A673 (cell line): Measurements from ENCODE around the gene RAB11FIP4. TPM values are rescaled to one million over a fixed set of nuclear protein-coding genes. Genes with fewer than 3 reads are reported as not detected.

ENCODE experiments used
- BruUV-seq: library from RNA; stranded (reverse); fragments of 400-500 nt; replicated peaks from 2 replicates; lab custom pipeline; 2021; lab: Mats Ljungman, UMichigan
- CTCF ChIA-PET: fragments of 300-600 bp; sonication (Branson Sonifier 250); formaldehyde crosslinking; loops from one replicate; lab custom pipeline; 2022; ENCODE audit warnings: antibody characterized with exemption; lab: Charles Lee
- POLR2A ChIA-PET: fragments of 300-600 bp; sonication (Branson Sonifier 250); formaldehyde crosslinking; loops from one replicate; lab custom pipeline; 2022; ENCODE audit warnings: antibody characterized with exemption; ENCODE audit not compliant: low non-redundant PET; lab: Charles Lee
- DNase-seq: peaks from one replicate; pipeline ENCODE4 v3.0.0-alpha.2; 2015; ENCODE audit warnings: low spot score
- H3K27ac ChIP-seq: fragments of 200-600 bp; sonication (generic); 2 replicates; pipeline ENCODE4 v1.5.1; 2016; ENCODE audit warnings: mixed run types, low read depth, mild to moderate bottlenecking, mixed read lengths, antibody characterized with exemption, low read length; ENCODE audit not compliant: poor library complexity, severe bottlenecking
- H3K27me3 ChIP-seq: fragments of 200-600 bp; sonication (generic); replicated peaks from 2 replicates; pipeline ENCODE4 v1.6.1; 2017; ENCODE audit warnings: mixed run types, low read depth, mild to moderate bottlenecking, mixed read lengths, antibody characterized with exemption, low read length; ENCODE audit not compliant: insufficient read depth, poor library complexity
- H3K36me3 ChIP-seq: fragments of 200-600 bp; sonication (generic); 2 replicates; pipeline ENCODE4 v1.6.1; 2016; ENCODE audit warnings: mixed run types, mild to moderate bottlenecking, mixed read lengths, antibody characterized with exemption, low read length; ENCODE audit not compliant: insufficient read depth, poor library complexity, severe bottlenecking
- H3K4me1 ChIP-seq: fragments of 200-600 bp; sonication (generic); 2 replicates; pipeline ENCODE4 v1.6.1; 2017; ENCODE audit warnings: mixed run types, mild to moderate bottlenecking, mixed read lengths, antibody characterized with exemption, low read length; ENCODE audit not compliant: insufficient read depth, poor library complexity, severe bottlenecking
- H3K4me3 ChIP-seq: fragments of 200-600 bp; sonication (generic); 2 replicates; pipeline ENCODE4 v1.5.1; 2016; ENCODE audit warnings: low read depth, mixed run types, mild to moderate bottlenecking, mixed read lengths, low read length; ENCODE audit not compliant: poor library complexity, severe bottlenecking
- H3K9me3 ChIP-seq: fragments of 200-600 bp; sonication (generic); 2 replicates; pipeline ENCODE4 v1.6.1; 2016; ENCODE audit warnings: mixed run types, low read depth, mild to moderate bottlenecking, mixed read lengths, antibody characterized with exemption, low read length; ENCODE audit not compliant: poor library complexity, severe bottlenecking
- CTCF ChIP-seq: fragments of 300-800, 200-600 bp; sonication (generic); conservative IDR thresholded peaks from 2 replicates; pipeline ENCODE4 v1.5.1; 2017; ENCODE audit warnings: low read depth, mild to moderate bottlenecking, antibody characterized with exemption, low read length, moderate library complexity, mixed read lengths
- EZH2 ChIP-seq: fragments of 200-600 bp; sonication (generic); IDR thresholded peaks from 2 replicates; pipeline ENCODE4 v1.6.1; 2017; ENCODE audit warnings: borderline replicate concordance, low read depth, mild to moderate bottlenecking, mixed read lengths, antibody characterized with exemption, low read length; ENCODE audit not compliant: poor library complexity, severe bottlenecking
- intact Hi-C: fragments of 100-400 bp; cut with micrococcal nuclease; formaldehyde crosslinking; loops from one replicate; pipeline ENCODE4 v1.10.0; 2022; ENCODE audit not compliant: unreplicated experiment
- total RNA-seq: library from RNA; stranded (reverse); gene quantifications from 2 replicates; pipeline ENCODE4 v1.2.3, GENCODE V29; 2021

RAB11FIP4 gene
- total RNA-seq, 1 experiment from 2014 or later, result 2.4 TPM

GRCh38 chr17:31418773-31419350 lies 27.4 kb downstream of the RAB11FIP4 start:
- CTCF ChIA-PET, result no interaction called here
- Histone ChIP-seq H3K4me1 (no peaks in the 10 kb centered on the region), H3K27me3 (no peaks in the 10 kb centered on the region), H3K36me3 (no peaks in the 10 kb centered on the region), H3K9me3 (no peaks in the 10 kb centered on the region), H3K27ac (no peak overlapping the region), H3K4me3 (no peak overlapping the region)
- no TSS peak for BruUV-seq
- POLR2A ChIA-PET, result no interaction called here
- no peak for TF ChIP-seq CTCF
- no peak for TF ChIP-seq EZH2
- intact Hi-C loops, result no loop called here
- DNase-seq, result no peak

GRCh38 chr17:31422443-31422842 lies 31.0 kb downstream of the RAB11FIP4 start:
- no peaks in the 10 kb centered on the region for H3K36me3 ChIP-seq
- no peak for DNase-seq
- no peaks in the 10 kb centered on the region for H3K9me3 ChIP-seq
- no peak overlapping the region for H3K27ac ChIP-seq
- no peaks in the 10 kb centered on the region for H3K27me3 ChIP-seq
- H3K4me1 ChIP-seq, result no peaks in the 10 kb centered on the region
- CTCF ChIA-PET, result no interaction called here
- BruUV-seq, result no TSS peak
- intact Hi-C loops, result no loop called here
- POLR2A ChIA-PET, result no interaction called here
- TF ChIP-seq CTCF (no peak), EZH2 (no peak)
- H3K4me3 ChIP-seq, result no peak overlapping the region

- DNase-seq, result no peak
- TF ChIP-seq CTCF (no peak), EZH2 (no peak)
- ChIA-PET POLR2A (no interaction called here), CTCF (no interaction called here)
- H3K4me1 ChIP-seq, result no peaks in the 10 kb centered on the region
- H3K4me3 ChIP-seq, result no peak overlapping the region
- BruUV-seq, result no TSS peak
- H3K36me3 ChIP-seq, result no peaks in the 10 kb centered on the region
- H3K27me3 ChIP-seq, result no peaks in the 10 kb centered on the region
- intact Hi-C loops, result no loop called here
- H3K9me3 ChIP-seq, result no peaks in the 10 kb centered on the region
- H3K27ac ChIP-seq, result no peak overlapping the region
Observed at GRCh38 chr17:31424944-31425281, 33.4 kb downstream of the RAB11FIP4 start.
